Measurements from ENCODE around the gene GRIK4.

Gene GRIK4

DNA sequence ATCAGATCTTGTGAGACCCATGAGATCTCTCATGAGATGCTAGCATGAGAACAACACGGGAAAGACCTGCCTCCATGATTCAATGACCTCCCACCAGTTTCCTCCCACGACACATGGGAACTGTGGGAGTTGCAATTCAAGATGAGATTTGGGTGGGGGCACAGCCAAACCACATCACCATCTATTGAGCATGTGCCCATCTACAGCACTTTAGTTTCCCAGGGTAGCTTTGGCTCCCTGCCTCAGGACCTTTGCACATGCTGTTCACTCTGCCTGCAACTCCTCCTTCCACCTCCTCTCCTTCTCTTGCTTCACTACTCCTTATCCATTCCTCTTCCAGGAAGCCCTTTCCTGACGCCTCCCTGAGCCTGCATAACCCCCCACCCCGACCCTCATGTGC, 17.2 kb downstream of the GRIK4 start:
- in situ Hi-C loops (cut with MboI; ENCODE audit: low sequenced_read_pairs, unreplicated experiment): loop anchor here (10.0 kb wide), 1 partner anchor 156 kb away; no protein-coding TSS in a partner anchor
- TF ChIP-seq, protein P1, sequence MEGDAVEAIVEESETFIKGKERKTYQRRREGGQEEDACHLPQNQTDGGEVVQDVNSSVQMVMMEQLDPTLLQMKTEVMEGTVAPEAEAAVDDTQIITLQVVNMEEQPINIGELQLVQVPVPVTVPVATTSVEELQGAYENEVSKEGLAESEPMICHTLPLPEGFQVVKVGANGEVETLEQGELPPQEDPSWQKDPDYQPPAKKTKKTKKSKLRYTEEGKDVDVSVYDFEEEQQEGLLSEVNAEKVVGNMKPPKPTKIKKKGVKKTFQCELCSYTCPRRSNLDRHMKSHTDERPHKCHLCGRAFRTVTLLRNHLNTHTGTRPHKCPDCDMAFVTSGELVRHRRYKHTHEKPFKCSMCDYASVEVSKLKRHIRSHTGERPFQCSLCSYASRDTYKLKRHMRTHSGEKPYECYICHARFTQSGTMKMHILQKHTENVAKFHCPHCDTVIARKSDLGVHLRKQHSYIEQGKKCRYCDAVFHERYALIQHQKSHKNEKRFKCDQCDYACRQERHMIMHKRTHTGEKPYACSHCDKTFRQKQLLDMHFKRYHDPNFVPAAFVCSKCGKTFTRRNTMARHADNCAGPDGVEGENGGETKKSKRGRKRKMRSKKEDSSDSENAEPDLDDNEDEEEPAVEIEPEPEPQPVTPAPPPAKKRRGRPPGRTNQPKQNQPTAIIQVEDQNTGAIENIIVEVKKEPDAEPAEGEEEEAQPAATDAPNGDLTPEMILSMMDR (IDR thresholded peaks at IDR 0.05; ENCODE audit: borderline replicate concordance, control extremely low read depth, extremely low read depth, insufficient read depth, missing control alignments): no peak
- DNase-seq (ENCODE audit: low spot score): no peak

DNA sequence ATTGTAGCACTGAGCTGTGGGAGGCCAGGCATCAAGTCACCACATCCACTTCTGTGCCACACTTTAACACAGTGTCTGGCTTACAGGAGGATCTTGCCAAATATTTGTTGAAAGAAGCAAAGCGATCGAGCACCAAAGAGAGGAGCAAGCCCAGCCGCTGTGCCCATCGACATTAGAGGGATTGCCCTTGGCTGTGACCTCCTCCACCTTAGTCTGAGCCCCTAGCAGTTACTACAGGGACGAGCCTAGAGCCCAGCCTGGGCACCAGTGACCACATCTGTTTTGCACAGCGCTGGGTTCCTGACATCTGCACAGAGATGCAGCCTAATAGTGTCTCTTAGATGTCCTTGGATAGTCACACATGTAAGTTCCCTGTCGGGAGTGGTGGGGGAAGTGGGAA, 17.7 kb downstream of the GRIK4 start:
- no peak for DNase-seq (ENCODE audit: low spot score)
- in situ Hi-C loops (cut with MboI; ENCODE audit: low sequenced_read_pairs, unreplicated experiment): loop anchor here (10.0 kb wide), 1 partner anchor 156 kb away; no protein-coding TSS in a partner anchor
- TF ChIP-seq, protein P1 (IDR thresholded peaks at IDR 0.05; ENCODE audit: borderline replicate concordance, control extremely low read depth, extremely low read depth, insufficient read depth, missing control alignments): no peak

DNA sequence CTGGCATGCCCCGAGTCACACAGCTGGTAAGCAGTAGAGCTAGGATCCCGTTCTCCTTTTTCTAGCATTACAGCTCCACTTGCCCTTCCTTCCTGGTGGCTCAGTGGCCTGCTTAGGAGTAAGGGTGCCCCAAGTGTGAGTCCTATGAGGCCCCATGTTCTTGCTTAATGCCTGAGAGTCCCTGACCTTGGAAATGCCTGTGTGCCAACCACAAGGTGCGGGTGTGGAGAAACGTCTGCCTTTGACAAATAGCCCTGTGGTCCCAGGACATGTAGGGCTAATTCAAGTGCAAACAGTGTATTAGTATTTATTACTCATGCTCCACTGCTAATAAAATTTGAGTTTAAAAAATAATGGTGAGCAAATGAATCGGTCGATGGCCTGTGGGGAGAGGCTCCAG, 18.4 kb downstream of the GRIK4 start:
- in situ Hi-C loops (cut with MboI; ENCODE audit: low sequenced_read_pairs, unreplicated experiment): loop anchor here (10.0 kb wide), 1 partner anchor 155 kb away; no protein-coding TSS in a partner anchor
- DNase-seq (ENCODE audit: low spot score): no peak
- TF ChIP-seq, protein P1 (IDR thresholded peaks at IDR 0.05; ENCODE audit: borderline replicate concordance, control extremely low read depth, extremely low read depth, insufficient read depth, missing control alignments): no peak

DNA sequence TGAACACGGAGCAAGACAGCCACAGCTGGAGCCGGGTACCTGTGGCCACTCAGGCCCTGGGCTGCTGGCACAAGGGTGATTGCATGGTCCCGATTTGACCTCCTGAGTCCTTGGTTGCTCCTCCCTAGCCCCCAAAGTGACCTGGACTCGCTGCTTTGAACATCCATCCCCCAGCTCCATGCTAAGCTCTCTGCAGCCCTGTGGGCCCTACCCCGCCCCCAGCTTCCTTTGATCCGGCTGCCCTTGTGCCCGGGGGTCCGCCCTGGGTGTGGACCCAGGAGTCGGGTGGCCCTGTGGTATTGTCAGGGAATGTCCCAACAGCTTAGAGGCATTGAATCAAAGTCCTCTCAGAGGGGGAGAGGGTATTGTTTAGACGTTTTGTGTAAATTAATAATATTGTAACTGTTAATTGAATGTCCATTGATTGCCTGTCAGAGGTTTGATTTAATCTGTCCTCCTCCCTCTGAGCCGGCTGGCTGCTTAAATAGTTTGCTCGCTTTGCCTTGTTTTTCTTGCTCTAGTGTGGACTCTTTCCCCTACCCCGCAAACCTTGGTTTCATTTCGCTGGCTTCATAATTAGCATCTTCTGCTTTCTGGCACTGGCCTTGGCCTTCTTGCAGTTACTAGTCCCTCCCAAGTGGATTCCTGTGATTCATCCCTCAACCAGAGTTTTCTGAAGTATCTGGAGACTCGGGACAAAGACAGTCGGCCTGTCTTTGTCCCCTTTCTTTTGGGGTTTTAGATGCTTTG, 20.7 kb downstream of the GRIK4 start:
- TF ChIP-seq, protein P1 (IDR thresholded peaks at IDR 0.05; ENCODE audit: borderline replicate concordance, control extremely low read depth, extremely low read depth, insufficient read depth, missing control alignments): no peak
- in situ Hi-C loops (cut with MboI; ENCODE audit: low sequenced_read_pairs, unreplicated experiment): no loop called here
- no peak for DNase-seq (ENCODE audit: low spot score)

DNA sequence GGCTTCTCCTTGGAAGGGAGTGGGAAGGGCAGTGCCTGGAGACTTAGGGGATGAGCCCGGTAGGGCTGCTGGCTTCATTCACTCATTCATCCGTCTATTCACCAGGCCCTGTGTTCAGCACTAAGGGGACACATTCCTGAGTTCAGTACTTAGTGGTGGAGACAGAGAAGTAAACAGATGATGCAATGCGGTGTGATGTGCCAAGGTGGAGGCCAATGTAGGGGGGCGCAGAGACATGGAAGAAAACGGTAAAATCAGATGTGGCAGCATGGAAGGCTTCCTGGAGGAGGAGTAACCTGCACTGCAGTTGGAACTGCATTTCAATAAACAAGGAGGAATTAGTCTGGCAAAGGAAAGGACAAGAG, 21.3 kb downstream of the GRIK4 start:
- no peak for DNase-seq (ENCODE audit: low spot score)
- in situ Hi-C loops (cut with MboI; ENCODE audit: low sequenced_read_pairs, unreplicated experiment): no loop called here
- TF ChIP-seq, protein P1 (IDR thresholded peaks at IDR 0.05; ENCODE audit: borderline replicate concordance, control extremely low read depth, extremely low read depth, insufficient read depth, missing control alignments): no peak

DNA sequence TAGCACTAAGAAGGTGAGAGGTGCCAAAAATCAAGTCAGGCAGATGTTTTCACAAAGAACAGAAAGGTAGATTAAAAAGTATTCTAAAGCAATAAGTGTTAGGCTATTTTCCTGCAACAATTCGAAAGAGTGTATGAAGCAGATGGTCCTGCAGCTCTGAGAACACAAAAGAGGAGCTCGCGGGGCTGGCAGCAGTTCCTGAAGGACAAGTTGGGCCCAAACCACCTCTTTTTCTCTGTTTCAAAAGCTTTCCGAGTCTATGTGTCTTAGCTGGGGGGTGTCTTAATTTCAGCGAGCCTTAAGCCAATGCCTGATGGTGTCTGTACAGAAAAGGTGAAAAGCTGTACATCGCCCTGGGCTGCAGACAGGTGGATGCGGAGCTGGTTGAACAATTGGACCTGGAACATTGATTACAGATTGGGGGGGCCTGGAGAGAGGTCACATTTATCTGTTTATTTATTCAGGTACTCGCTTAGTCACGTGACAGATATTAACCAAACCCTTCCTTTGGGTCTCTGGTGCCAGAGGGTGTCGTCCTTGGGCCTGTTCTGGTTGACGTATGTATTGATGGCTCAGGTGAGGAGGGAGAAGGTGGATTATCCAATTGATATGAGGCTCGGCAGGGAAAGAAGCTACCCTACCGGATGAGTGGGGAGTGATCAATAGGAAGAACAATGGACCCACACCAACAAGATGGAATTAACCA, 24.7 kb downstream of the GRIK4 start:
- TF ChIP-seq, protein P1 (IDR thresholded peaks at IDR 0.05; ENCODE audit: borderline replicate concordance, control extremely low read depth, extremely low read depth, insufficient read depth, missing control alignments): no peak
- in situ Hi-C loops (cut with MboI; ENCODE audit: low sequenced_read_pairs, unreplicated experiment): no loop called here
- DNase-seq (ENCODE audit: low spot score): no peak

Measured in GM13976 (cell line).